Measurements from ENCODE around the gene HPN. TPM values are rescaled to one million over a fixed set of nuclear protein-coding genes. Genes with fewer than 3 reads are reported as not detected.

Gene HPN
- total and polyA plus RNA-seq, 2 donors (not counting 3 experiments of a cell fraction or from before 2014, with no cell fraction given) = 0.10 TPM; not detected in 1

GRCh38 chr19:35085947-35086346 is 44.4 kb downstream of the HPN start:
- POLR2A ChIA-PET = no interaction called here
- dilution Hi-C loops (cut with MboI; ENCODE audit: extremely low pct_ligation_motif_present, low sequenced_read_pairs) (no loop called here), intact Hi-C loops (cut with micrococcal nuclease) (no loop called here)
- no peak overlapping the region for H3K27ac ChIP-seq (ENCODE audit: insufficient read depth, low read depth, low read length)
- no peaks in the 10 kb centered on the region for H3K79me2 ChIP-seq (ENCODE audit: control insufficient read depth, insufficient read depth, low read length)
- FAIRE-seq (no peak), DNase-seq (ENCODE audit: low read depth, low spot score) (no peak)
- CTCF ChIA-PET = interaction anchor here (1.3 to 2.9 kb wide), 4 partner anchors 16 to 49 kb away, joined by 6 to 15 read pairs (median 11); partner anchors contain the start of gene LGI4
- H3K9me1 ChIP-seq (replicated peaks; ENCODE audit: control insufficient read depth, extremely low read depth, insufficient read depth, low read length) = no peaks in the 10 kb centered on the region
- H3K9ac ChIP-seq (replicated peaks; ENCODE audit: extremely low read depth, insufficient read depth, low read length) = no peak overlapping the region
- H2AFZ ChIP-seq (ENCODE audit: low read depth, low read length) = no peak overlapping the region
- H3K4me2 ChIP-seq (ENCODE audit: insufficient read depth, low read length) = no peak overlapping the region
- H3K36me3 ChIP-seq (ENCODE audit: control insufficient read depth in 2 of 2, extremely low read depth in 1 of 2, insufficient read depth in 2 of 2, low read length in 2 of 2) = no peaks in the 10 kb centered on the region
- TF ChIP-seq MYC (IDR thresholded peaks at IDR 0.05; ENCODE audit: low read depth, low read length) = no peak
- no peaks in the 10 kb centered on the region for H3K9me3 ChIP-seq (replicated peaks; ENCODE audit: control insufficient read depth, insufficient read depth, low read length)
- H4K20me1 ChIP-seq (replicated peaks; ENCODE audit: control insufficient read depth, extremely low read depth, insufficient read depth, low read length) = no peaks in the 10 kb centered on the region
- no TSS peak for BruUV-seq (replicated peaks)
- H3K27me3 ChIP-seq (ENCODE audit: control insufficient read depth in 2 of 2, insufficient read depth in 2 of 2, low read length in 2 of 2) = peaks cover 1 to 2% of the 10 kb centered on the region in 2 experiments
- H3K4me1 ChIP-seq (ENCODE audit: control insufficient read depth, extremely low read depth, insufficient read depth, low read length) = no peaks in the 10 kb centered on the region
- H3K4me3 ChIP-seq (replicated peaks in 1 of 3; ENCODE audit: insufficient read depth in 1 of 3, low read depth in 1 of 3, low read length in 3 of 3) = no peak overlapping the region

- dilution Hi-C loops (cut with MboI; ENCODE audit: extremely low pct_ligation_motif_present, low sequenced_read_pairs) = no loop called here
- POLR2A ChIA-PET = no interaction called here
- BruUV-seq (replicated peaks) = no TSS peak
These were observed 44.9 kb downstream of the HPN start for GRCh38 chr19:35086455-35086854.

More at GRCh38 chr19:35086455-35086854, 44.9 kb downstream of the HPN start:
- Histone ChIP-seq H3K4me2 (ENCODE audit: insufficient read depth, low read length) (no peak overlapping the region), H2AFZ (ENCODE audit: low read depth, low read length) (no peak overlapping the region), H3K36me3 (ENCODE audit: control insufficient read depth in 2 of 2, extremely low read depth in 1 of 2, insufficient read depth in 2 of 2, low read length in 2 of 2) (no peaks in the 10 kb centered on the region), H3K79me2 (ENCODE audit: control insufficient read depth, insufficient read depth, low read length) (no peaks in the 10 kb centered on the region), H4K20me1 (replicated peaks; ENCODE audit: control insufficient read depth, extremely low read depth, insufficient read depth, low read length) (no peaks in the 10 kb centered on the region), H3K4me3 (replicated peaks in 1 of 3; ENCODE audit: insufficient read depth in 1 of 3, low read depth in 1 of 3, low read length in 3 of 3) (no peak overlapping the region), H3K27ac (ENCODE audit: insufficient read depth, low read depth, low read length) (no peak overlapping the region), H3K9me1 (replicated peaks; ENCODE audit: control insufficient read depth, extremely low read depth, insufficient read depth, low read length) (no peaks in the 10 kb centered on the region), H3K27me3 (ENCODE audit: control insufficient read depth in 2 of 2, insufficient read depth in 2 of 2, low read length in 2 of 2) (peaks cover 1 to 2% of the 10 kb centered on the region in 2 experiments), H3K4me1 (ENCODE audit: control insufficient read depth, extremely low read depth, insufficient read depth, low read length) (no peaks in the 10 kb centered on the region), H3K9me3 (replicated peaks; ENCODE audit: control insufficient read depth, insufficient read depth, low read length) (no peaks in the 10 kb centered on the region), H3K9ac (replicated peaks; ENCODE audit: extremely low read depth, insufficient read depth, low read length) (no peak overlapping the region)
- intact Hi-C loops (cut with micrococcal nuclease) = no loop called here
- FAIRE-seq (no peak), DNase-seq (ENCODE audit: low read depth, low spot score) (no peak)
- TF ChIP-seq MYC (IDR thresholded peaks at IDR 0.05; ENCODE audit: low read depth, low read length) (no peak), JUN (IDR thresholded peaks at IDR 0.05; ENCODE audit: borderline replicate concordance, insufficient read depth, insufficient read length, low read depth) (no peak), GATA2 (IDR thresholded peaks at IDR 0.05; ENCODE audit: insufficient read depth, insufficient read length, low read depth, low read length) (no peak), EZH2 (IDR thresholded peaks at IDR 0.05; ENCODE audit: borderline replicate concordance, low read depth, low read length, severe bottlenecking) (no peak), POLR2A (IDR thresholded peaks at IDR 0.05; ENCODE audit: low read depth, low read length) (no peak), FOS (IDR thresholded peaks at IDR 0.05; ENCODE audit: borderline replicate concordance, insufficient read depth, low read length) (no peak), POLR2AphosphoS5 (IDR thresholded peaks at IDR 0.05; ENCODE audit: insufficient read depth, low read depth, low read length) (no peak)
- TF ChIP-seq, protein P1, sequence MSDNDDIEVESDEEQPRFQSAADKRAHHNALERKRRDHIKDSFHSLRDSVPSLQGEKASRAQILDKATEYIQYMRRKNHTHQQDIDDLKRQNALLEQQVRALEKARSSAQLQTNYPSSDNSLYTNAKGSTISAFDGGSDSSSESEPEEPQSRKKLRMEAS (IDR thresholded peaks at IDR 0.05; ENCODE audit: insufficient read depth, insufficient read length) = no peak
- TF ChIP-seq, protein P2, sequence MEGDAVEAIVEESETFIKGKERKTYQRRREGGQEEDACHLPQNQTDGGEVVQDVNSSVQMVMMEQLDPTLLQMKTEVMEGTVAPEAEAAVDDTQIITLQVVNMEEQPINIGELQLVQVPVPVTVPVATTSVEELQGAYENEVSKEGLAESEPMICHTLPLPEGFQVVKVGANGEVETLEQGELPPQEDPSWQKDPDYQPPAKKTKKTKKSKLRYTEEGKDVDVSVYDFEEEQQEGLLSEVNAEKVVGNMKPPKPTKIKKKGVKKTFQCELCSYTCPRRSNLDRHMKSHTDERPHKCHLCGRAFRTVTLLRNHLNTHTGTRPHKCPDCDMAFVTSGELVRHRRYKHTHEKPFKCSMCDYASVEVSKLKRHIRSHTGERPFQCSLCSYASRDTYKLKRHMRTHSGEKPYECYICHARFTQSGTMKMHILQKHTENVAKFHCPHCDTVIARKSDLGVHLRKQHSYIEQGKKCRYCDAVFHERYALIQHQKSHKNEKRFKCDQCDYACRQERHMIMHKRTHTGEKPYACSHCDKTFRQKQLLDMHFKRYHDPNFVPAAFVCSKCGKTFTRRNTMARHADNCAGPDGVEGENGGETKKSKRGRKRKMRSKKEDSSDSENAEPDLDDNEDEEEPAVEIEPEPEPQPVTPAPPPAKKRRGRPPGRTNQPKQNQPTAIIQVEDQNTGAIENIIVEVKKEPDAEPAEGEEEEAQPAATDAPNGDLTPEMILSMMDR (IDR thresholded peaks at IDR 0.05; ENCODE audit: extremely low read depth in 1 of 2, insufficient read depth in 1 of 2, low read depth in 1 of 2, low read length in 2 of 2) = no peak
- CTCF ChIA-PET = interaction anchor here (1.1 to 2.9 kb wide), 5 partner anchors 17 to 447 kb away, joined by 3 to 15 read pairs (median 7); partner anchors contain the start of gene LGI4
